GM18909 (cell line): Measurements from ENCODE around the gene KLF2.
"Not testable (repeated sequence)": the region's sequence is repeated elsewhere in the genome, so short reads cannot be mapped to it uniquely, and the experiment has no call there.

Source experiments
- ATAC-seq: cut with Tn5 transposase; IDR thresholded peaks from one replicate; pipeline ENCODE4 v1.9.1; 2021; ENCODE audit warnings: mild to moderate bottlenecking; ENCODE audit not compliant: unreplicated experiment, poor library complexity

Gene KLF2

DNA sequence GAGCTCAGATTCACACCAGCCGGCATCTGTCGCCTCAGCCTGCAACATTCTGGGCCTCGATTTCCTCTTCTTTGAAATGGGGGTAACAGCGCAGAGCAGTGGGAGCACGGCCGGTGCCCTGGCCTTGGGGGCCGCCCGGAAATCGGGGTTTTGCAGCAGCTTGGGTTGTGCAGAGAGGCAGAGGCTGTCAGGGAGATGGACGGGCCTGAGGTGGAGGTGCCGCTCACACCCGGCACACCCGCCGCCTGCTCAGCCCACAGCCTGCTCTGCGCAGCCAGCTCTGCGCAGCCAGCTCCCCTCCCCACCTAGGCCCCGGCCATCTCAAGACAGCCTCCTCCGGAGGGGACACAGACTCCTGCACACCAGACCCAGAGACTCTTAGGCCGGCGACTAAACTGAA is 10.6 kb downstream of the KLF2 start:
- no peak for ATAC-seq

GRCh38 chr19:16336571-16336970 is 11.9 kb downstream of the KLF2 start:
- ATAC-seq, result no peak

DNA sequence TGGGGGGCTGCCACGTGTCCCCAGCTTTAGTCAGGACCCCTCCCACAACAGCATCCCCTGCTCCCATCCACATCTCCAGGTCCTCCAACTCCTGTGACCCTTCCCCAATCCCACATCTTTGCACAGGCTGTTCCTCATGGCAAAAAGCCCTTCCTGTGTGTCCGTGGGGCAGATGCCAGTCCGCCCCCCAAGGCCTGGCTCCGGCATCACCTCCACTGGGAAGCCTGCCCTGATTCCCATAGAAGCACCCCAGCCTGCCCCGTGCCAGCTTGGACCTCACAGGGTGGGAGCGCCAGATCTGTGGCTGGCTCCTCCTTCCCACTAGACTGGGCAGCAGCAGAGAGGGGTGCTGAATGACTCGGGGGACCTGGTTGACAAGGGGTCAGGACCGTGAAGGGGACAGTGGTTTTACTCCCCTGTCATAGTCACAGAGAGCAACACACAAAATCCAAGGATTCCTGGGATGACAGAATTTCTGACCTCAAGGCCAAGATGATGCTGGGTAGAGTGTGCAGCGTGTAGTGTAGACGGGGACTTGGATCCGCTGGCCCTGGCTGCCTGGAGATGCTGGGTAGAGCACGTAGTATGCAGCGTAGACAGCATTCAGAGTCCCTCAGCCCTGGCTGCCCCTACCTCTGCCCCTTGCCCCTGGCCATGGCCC is 13.3 kb downstream of the KLF2 start:
- no peak for ATAC-seq

- ATAC-seq, result no peak
Measured at GRCh38 chr19:16338470-16339360, 14.1 kb downstream of the KLF2 start.

- ATAC-seq, result no peak
Measured at GRCh38 chr19:16339361-16339725, 14.7 kb downstream of the KLF2 start.

- ATAC-seq, result no peak
Measured at GRCh38 chr19:16340092-16340491, 15.5 kb downstream of the KLF2 start.

- ATAC-seq, result no peak
Measured at GRCh38 chr19:16340654-16341053, 16.0 kb downstream of the KLF2 start.

DNA sequence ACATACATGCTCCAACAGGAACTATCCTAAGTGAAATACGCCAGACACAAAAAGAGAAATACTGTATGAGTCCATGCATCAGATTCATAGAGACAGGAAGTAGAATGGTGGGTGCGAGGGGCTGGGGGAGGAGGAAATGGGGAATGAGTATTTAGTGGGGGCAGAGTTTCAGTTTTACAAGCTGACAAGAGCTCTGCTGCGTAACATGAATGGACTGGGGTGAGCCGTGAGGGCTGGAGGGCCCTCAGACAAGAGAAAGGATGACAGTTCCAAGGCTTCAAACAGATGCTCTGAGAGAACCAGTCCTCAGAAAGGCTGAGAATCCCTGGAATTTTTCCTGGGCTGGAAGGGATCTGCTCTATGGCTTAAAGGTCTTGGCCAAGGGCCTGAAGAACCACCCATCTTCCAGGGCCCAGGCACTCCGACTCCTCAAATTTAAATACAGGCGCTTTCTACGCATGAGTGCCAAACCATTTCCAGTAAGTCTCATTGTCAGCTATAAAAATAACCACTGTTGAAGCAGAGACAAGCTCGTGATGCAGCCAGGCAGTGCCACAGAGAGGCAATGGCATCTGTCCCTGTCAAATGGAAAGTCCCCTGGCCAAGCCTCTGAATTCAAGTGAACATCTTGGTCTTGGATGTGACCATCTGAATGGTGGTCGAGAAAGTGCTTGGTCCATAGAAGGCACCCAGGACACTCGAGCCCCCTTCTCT is 17.5 kb downstream of the KLF2 start:
- ATAC-seq, result peak; percentile 54

DNA sequence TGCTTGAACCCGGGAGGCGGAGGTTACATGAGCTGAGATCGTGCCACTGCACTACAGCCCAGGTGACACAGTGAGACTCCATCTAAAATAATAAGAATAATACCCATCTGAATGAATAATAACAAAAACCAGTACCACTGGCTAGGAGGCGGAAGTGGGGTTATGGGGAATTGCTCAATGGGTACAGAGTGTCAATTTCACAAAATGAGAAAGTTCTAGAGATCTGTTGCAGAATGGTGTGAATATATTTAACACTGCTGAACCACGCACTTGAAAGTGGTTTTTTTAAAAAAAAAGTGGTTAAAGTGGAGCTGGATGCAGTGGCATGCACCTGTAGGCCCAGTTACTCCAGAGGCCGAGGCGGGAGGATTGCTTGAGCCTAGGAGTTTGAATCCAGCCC is 18.5 kb downstream of the KLF2 start:
- ATAC-seq, result no peak

GRCh38 chr19:16345457-16345856 is 20.8 kb downstream of the KLF2 start:
- ATAC-seq, result no peak

DNA sequence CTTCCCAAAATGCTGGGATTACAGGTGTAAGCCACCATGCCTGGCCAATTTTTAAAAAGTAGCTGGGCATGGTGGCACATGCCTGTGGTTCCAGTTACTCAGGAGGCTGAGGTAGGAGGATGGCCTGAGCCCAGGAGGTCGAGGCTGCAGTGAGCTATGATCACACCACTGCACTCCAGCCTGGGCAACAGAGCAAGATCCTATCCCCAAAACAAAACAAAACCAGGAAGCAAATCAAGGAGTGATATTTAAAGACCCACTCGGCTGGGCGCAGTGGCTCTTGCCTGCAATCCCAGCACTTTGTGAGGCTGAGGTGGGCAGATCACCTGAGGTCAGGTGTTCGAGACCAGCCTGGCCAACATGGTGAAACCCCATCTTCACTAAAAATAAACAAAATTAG is 22.5 kb downstream of the KLF2 start:
- ATAC-seq, result not testable (repeated sequence)

- ATAC-seq, result no peak
Measured at GRCh38 chr19:16347706-16348105, 23.1 kb downstream of the KLF2 start.

DNA sequence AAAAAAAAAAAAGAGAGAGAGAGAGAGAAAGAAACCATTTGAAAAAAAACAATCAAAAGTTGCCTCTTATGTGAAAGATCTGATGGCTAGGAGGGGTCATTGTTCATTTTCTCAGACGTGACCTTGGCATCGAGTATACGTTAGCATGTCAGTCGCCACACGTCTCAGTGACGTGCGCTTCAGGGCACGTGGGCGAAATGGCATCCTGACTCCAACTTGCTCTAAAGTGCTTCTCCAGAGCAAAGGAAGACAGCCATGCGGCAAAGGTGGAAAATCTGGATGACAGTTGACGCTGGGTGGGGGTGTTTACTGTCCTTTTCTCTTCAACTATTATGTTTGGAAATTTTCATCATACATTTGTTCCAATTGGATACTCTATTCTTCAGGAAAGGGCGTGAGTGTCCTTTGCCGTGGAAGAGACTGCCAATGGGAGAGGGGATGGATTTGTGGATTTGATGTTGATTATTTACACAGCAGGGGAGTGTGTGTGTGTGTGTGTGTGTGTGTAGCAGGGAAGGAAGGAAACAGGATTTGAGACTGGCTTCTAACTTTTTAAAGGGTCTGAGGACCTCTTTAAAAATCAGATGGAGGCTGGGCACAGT is 25.0 kb downstream of the KLF2 start:
- ATAC-seq, result no peak

GRCh38 chr19:16351133-16351809 is 26.6 kb downstream of the KLF2 start:
- ATAC-seq, result no peak

DNA sequence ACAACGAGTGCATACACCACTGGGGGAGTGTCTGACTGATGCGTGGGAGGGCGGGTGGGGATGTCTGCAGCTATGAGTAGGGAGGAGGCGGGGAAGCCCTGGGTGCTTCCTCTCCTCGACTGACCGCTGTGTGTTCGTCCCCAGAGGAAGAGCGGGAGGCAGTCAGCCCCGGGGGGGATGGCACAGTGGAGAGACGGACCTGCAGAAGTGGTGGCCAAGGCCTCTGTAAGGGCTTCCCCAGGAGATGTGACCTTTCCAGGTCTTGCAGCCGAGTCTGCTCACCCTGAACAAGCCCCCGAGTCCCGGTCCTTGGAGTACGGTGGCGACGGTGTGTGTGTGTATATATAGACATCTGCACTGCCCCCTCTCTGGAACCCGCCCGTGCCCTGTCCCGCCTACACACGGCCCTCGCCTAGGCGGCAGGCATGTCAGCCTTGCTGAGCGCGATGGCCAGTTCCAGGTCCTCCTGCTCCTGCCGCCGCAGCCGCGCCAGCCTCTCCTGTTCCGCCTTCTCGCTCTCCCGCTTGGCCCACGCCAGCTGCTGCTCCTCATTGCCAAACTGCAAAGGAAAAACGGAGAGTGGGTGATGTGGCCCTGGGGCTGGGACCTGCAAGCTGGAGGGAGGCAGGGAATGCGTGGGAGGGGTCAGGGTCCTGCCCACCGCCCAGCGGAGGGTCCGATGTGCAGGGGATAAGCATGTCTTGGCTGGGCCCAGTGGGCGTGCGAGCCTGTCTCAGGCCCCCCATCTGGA is 30.8 kb downstream of the KLF2 start:
- ATAC-seq, result no peak

DNA sequence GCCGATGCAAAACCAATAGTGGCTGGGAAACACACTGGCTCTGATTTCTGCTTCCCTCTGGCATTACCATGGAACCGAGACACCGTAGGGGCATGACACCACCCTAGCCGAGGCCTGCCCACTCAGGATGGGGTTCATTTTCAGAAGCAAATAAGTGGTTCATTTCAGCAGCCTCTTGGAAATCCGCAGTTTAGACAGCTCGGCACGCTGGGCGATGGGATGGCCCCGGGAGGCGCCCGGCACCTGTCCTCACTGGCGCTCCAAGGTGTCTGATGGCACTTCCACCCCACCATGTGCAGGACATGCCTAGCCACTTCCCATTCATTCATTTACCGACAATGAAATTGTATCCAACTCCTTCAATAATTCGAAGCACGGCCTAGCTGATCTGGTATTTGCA is 33.8 kb downstream of the KLF2 start:
- ATAC-seq, result no peak

GRCh38 chr19:16359074-16359473 is 34.4 kb downstream of the KLF2 start:
- no peak for ATAC-seq

DNA sequence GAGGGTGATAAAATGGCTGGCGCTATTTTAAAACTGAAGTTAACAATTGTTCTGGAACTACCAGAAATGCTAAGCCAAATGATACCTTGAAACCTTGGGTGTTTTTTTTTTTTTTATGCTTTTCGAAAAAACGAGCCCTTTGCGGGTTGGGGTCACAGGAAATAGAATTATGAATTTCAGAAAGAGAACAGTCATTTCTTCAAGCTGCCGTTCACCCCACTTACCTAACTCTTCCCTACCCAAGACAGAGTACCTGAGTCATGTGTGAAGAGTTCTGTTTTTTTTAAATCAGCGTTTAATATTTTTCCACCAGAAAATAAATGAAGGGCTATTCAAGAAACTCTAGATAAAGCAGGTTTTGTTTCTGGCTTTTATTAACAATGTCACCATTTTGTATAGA is 35.3 kb downstream of the KLF2 start:
- no peak for ATAC-seq

DNA sequence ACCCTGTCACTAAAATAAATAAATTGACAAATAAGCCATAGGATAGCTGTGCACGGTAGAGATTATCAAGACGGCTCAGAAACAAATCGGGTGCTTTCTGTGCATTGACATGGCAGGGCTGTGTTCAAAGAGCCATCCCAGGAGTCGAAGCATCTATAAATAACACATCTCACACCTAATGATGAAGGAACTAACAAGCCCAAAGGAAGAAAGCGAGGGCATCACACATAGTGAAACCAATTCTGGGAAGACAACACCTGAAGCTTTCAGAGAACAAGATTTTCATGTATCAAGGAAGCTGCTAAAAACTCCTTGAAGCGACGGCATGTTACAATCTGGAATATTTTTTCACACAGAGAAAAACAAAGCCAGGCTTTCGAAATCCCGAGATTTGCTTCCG is 36.1 kb downstream of the KLF2 start:
- no peak for ATAC-seq

GRCh38 chr19:16361254-16361653 is 36.6 kb downstream of the KLF2 start:
- ATAC-seq, result no peak
